Thoracic aorta (tissue), 2 donors: Measurements from ENCODE around the gene RALGAPA2. TPM values are rescaled to one million over a fixed set of nuclear protein-coding genes. Genes with fewer than 3 reads are reported as not detected.

Experiments used
- ATAC-seq: fragments of 150-250 bp; one replicate; pipeline ENCODE4 v1.8.0; 2017; ENCODE audit warnings: low read depth; ENCODE audit not compliant: insufficient number of reproducible peaks, low FRiP score
- DNase-seq: peaks from one replicate; pipeline ENCODE4 v3.0.0-alpha.2; 2020; ENCODE audit warnings: low spot score
- H3K27ac ChIP-seq, 2 donors: fragments of 200-600 bp; sonication (generic); 1 replicate in 1 of 2; 2 replicates in 1 of 2; pipeline ENCODE4 v1.5.1; 2016; ENCODE audit warnings: mild to moderate bottlenecking in 2 of 2, moderate library complexity in 2 of 2
- H3K27me3 ChIP-seq: fragments of 200-600 bp; sonication (generic); replicated peaks from 2 replicates; pipeline ENCODE4 v1.6.0; 2016; ENCODE audit warnings: mild to moderate bottlenecking; ENCODE audit not compliant: insufficient read depth
- H3K36me3 ChIP-seq: fragments of 200-600 bp; sonication (generic); one replicate; pipeline ENCODE4 v1.5.1; 2016
- H3K4me1 ChIP-seq, 2 donors: fragments of 200-600 bp; sonication (generic); 1 replicate in 1 of 2; 2 replicates in 1 of 2; pipeline versions ENCODE4 v1.5.1 to v1.6.0; 2016; ENCODE audit warnings: low read depth in 2 of 2, mild to moderate bottlenecking in 1 of 2; ENCODE audit not compliant: control insufficient read depth in 1 of 2
- H3K4me3 ChIP-seq: fragments of 200-600 bp; sonication (generic); 2 replicates; pipeline ENCODE4 v1.5.1; 2016; ENCODE audit warnings: mild to moderate bottlenecking
- H3K9me3 ChIP-seq: fragments of 200-600 bp; sonication (generic); 2 replicates; pipeline ENCODE4 v1.5.1; 2016
- total RNA-seq, 2 donors: library from RNA; depleted of rRNA; stranded (reverse); fragments of >200 nt; gene quantifications; one replicate each; pipeline versions ENCODE4 v1.1.0 to v1.2.3, GENCODE V29; 2016
- TF ChIP-seq, protein P1 (sequence below): fragments of 200-600 bp; sonication (generic); IDR thresholded peaks from one replicate; pipeline ENCODE4 v1.5.1; 2019; ENCODE audit warnings: antibody characterized with exemption

RALGAPA2 gene
- total RNA-seq, 2 donors from 2014 or later, result 20.3 to 48.3 TPM

- Histone ChIP-seq H3K4me3 (no peak overlapping the region), H3K4me1 (peaks cover 5 to 25% of the 10 kb centered on the region in 2 donors), H3K36me3 (no peaks in the 10 kb centered on the region), H3K9me3 (no peaks in the 10 kb centered on the region), H3K27me3 (peaks cover 19% of the 10 kb centered on the region), H3K27ac (no peak overlapping the region)
- ATAC-seq, result no peak
- no peak for DNase-seq
- TF ChIP-seq, protein P1, sequence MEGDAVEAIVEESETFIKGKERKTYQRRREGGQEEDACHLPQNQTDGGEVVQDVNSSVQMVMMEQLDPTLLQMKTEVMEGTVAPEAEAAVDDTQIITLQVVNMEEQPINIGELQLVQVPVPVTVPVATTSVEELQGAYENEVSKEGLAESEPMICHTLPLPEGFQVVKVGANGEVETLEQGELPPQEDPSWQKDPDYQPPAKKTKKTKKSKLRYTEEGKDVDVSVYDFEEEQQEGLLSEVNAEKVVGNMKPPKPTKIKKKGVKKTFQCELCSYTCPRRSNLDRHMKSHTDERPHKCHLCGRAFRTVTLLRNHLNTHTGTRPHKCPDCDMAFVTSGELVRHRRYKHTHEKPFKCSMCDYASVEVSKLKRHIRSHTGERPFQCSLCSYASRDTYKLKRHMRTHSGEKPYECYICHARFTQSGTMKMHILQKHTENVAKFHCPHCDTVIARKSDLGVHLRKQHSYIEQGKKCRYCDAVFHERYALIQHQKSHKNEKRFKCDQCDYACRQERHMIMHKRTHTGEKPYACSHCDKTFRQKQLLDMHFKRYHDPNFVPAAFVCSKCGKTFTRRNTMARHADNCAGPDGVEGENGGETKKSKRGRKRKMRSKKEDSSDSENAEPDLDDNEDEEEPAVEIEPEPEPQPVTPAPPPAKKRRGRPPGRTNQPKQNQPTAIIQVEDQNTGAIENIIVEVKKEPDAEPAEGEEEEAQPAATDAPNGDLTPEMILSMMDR, result no peak
Measured at GRCh38 chr20:20364593-20365479, 347.6 kb downstream of the RALGAPA2 start.

DNA sequence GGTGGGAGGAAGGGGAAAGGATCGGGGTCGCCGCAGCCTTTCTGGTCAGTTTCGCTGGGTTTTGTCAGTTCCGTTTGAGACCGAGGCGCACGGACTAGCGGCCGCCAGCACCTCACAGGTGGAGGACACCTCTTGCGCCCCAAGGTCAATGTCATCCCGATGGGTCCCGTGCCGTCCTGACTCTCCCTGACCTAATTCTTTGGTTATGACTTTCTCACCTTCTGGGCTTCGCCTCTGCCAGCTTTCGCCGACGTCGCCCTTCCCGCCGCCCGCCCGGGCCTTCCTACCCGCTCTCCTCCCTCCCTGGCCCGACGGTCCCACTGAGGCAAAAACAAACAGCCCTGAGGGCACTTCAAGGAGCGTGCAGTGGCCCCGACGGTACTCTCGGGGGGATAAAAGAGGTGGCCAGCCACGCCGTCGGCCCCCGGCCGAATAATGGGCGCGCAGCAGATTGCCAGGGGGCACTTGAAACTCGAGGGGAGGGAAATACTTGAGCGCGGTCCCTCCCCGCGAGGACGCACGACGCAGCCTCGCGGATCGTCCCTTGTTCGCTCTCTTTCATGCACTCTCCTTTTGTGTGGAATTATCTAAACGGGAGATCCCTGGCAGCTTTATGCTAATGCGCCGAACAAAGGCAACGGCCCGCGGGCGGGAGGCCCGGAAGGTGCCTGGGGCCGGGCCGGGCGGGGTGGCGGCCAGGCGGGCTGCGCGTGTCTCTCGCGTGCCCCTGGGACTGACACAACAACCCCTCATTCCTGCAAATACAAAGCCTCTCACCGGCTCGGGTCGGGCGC is 348.4 kb downstream of the RALGAPA2 start:
- Histone ChIP-seq H3K9me3 (no peaks in the 10 kb centered on the region), H3K27me3 (peaks cover 19% of the 10 kb centered on the region), H3K4me1 (peaks cover 5 to 18% of the 10 kb centered on the region in 2 donors), H3K4me3 (peak overlapping the region; percentile 8), H3K27ac (no peak overlapping the region), H3K36me3 (no peaks in the 10 kb centered on the region)
- TF ChIP-seq, protein P1, result no peak
- DNase-seq (no peak), ATAC-seq (no peak)

GRCh38 chr20:20363434-20363798 is 349.0 kb downstream of the RALGAPA2 start:
- Histone ChIP-seq H3K4me3 (peak overlapping the region; percentile 8), H3K4me1 (peaks cover 5 to 15% of the 10 kb centered on the region in 2 donors), H3K27me3 (peaks cover 19% of the 10 kb centered on the region), H3K27ac (no peak overlapping the region), H3K36me3 (no peaks in the 10 kb centered on the region), H3K9me3 (no peaks in the 10 kb centered on the region)
- TF ChIP-seq, protein P1, result no peak
- ATAC-seq, result no peak
- no peak for DNase-seq

- no peak for DNase-seq
- TF ChIP-seq, protein P1, result no peak
- Histone ChIP-seq H3K4me3 (no peak overlapping the region), H3K4me1 (peaks cover 5 to 12% of the 10 kb centered on the region in 2 donors), H3K36me3 (no peaks in the 10 kb centered on the region), H3K9me3 (no peaks in the 10 kb centered on the region), H3K27ac (no peak overlapping the region), H3K27me3 (peaks cover 19% of the 10 kb centered on the region)
- no peak for ATAC-seq
Measured at GRCh38 chr20:20362774-20363433, 349.5 kb downstream of the RALGAPA2 start.

DNA sequence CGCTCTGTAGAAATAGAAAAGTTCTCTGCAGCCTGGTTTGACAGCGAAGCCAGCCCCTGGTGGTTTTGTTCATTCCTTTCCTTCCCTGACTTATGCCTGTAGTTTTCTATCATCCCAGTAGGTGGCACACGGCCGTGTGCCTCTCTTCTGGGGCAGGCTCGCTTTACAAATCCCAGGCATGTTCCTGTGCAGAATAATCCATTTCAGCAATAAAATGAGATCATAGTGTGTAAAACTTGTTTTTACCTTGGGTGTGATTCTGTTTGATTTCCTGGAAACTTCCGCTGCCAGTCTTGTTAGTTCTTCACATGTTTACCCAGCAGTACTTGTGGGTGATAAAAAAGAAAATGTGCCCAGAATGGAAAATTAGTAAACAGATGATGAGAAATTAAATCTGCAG is 352.0 kb downstream of the RALGAPA2 start:
- no peak for DNase-seq
- peaks cover 14% of the 10 kb centered on the region for H3K27me3 ChIP-seq
- no peaks in the 10 kb centered on the region for H3K9me3 ChIP-seq
- TF ChIP-seq, protein P1, result peak; percentile 50
- no peaks in the 10 kb centered on the region for H3K4me1 ChIP-seq
- ATAC-seq, result no peak
- H3K27ac ChIP-seq, result no peak overlapping the region
- H3K36me3 ChIP-seq, result no peaks in the 10 kb centered on the region
- no peak overlapping the region for H3K4me3 ChIP-seq
